GM19468 (cell line): ENCODE data around the gene NLRX1.
"Not testable (repeated sequence)": the region's sequence is repeated elsewhere in the genome, so short reads cannot be mapped to it uniquely, and the experiment has no call there.

ENCODE experiments used
- ATAC-seq: cut with Tn5 transposase; IDR thresholded peaks from one replicate; pipeline ENCODE4 v1.9.1; 2021; ENCODE audit warnings: mild to moderate bottlenecking, moderate library complexity, moderate number of reproducible peaks; ENCODE audit not compliant: unreplicated experiment; ENCODE audit errors: extremely low read depth

NLRX1 gene

GRCh38 chr11:119180729-119181676, 12.5 kb downstream of the NLRX1 start:
- ATAC-seq: no peak

GRCh38 chr11:119181677-119182412, 13.3 kb downstream of the NLRX1 start:
- ATAC-seq: no peak

GRCh38 chr11:119184399-119184798, 15.9 kb downstream of the NLRX1 start:
- not testable (repeated sequence) for ATAC-seq

- ATAC-seq: no peak
Measured at GRCh38 chr11:119185981-119186634, 17.6 kb downstream of the NLRX1 start.

GRCh38 chr11:119187123-119187892, 18.8 kb downstream of the NLRX1 start:
- no peak for ATAC-seq

- no peak for ATAC-seq
Measured at GRCh38 chr11:119188067-119188466, 19.5 kb downstream of the NLRX1 start.

GRCh38 chr11:119188887-119189286, 20.4 kb downstream of the NLRX1 start:
- ATAC-seq: no peak

- no peak for ATAC-seq
Measured at GRCh38 chr11:119189393-119189792, 20.9 kb downstream of the NLRX1 start.

- no peak for ATAC-seq
Measured at GRCh38 chr11:119190531-119190930, 22.0 kb downstream of the NLRX1 start.

GRCh38 chr11:119191265-119191664, 22.7 kb downstream of the NLRX1 start:
- ATAC-seq: not testable (repeated sequence)

- ATAC-seq: no peak
Measured at GRCh38 chr11:119192111-119192510, 23.6 kb downstream of the NLRX1 start.

GRCh38 chr11:119193001-119193400, 24.5 kb downstream of the NLRX1 start:
- ATAC-seq: no peak

- no peak for ATAC-seq
Measured at GRCh38 chr11:119193626-119194025, 25.1 kb downstream of the NLRX1 start.

- ATAC-seq: no peak
Measured at GRCh38 chr11:119194811-119195440, 26.4 kb downstream of the NLRX1 start.

GRCh38 chr11:119195680-119196079, 27.2 kb downstream of the NLRX1 start:
- ATAC-seq: no peak

GRCh38 chr11:119196833-119197483, 28.4 kb downstream of the NLRX1 start:
- ATAC-seq: no peak

- no peak for ATAC-seq
Measured at GRCh38 chr11:119198925-119199324, 30.4 kb downstream of the NLRX1 start.

GRCh38 chr11:119201236-119201635, 32.7 kb downstream of the NLRX1 start:
- ATAC-seq: not testable (repeated sequence)

- no peak for ATAC-seq
Measured at GRCh38 chr11:119202554-119202953, 34.0 kb downstream of the NLRX1 start.
